PC-3 (cell line): ENCODE measurements around the gene DCD. TPM values are rescaled to one million over a fixed set of nuclear protein-coding genes. Genes with fewer than 3 reads are reported as not detected.

Experiments
- ATAC-seq: fragments of 200-7000 bp; cut with Tn5 transposase; 2 replicates; pipeline ENCODE4 v1.9.1; 2020; ENCODE audit warnings: mild to moderate bottlenecking, moderate library complexity
- BruUV-seq: library from RNA; stranded (reverse); fragments of 400-500 nt; replicated peaks from 2 replicates; lab custom pipeline; 2021; lab: Mats Ljungman, UMichigan
- CTCF ChIA-PET: fragments of 300-600 bp; sonication (Branson Sonifier 250); formaldehyde crosslinking; loops from one replicate; lab custom pipeline; 2022; ENCODE audit warnings: antibody characterized with exemption; lab: Charles Lee
- POLR2A ChIA-PET: fragments of 300-600 bp; sonication (Branson Sonifier 250); formaldehyde crosslinking; loops from one replicate; lab custom pipeline; 2022; ENCODE audit warnings: antibody characterized with exemption; ENCODE audit not compliant: unreplicated experiment; lab: Charles Lee
- DNase-seq: peaks from one replicate; pipeline ENCODE4 v3.0.0-alpha.2; 2015
- H2AFZ ChIP-seq: fragments of 300-600 bp; sonication (generic); 2 replicates; pipeline ENCODE4 v1.6.0; 2016; ENCODE audit warnings: antibody characterized with exemption, low read length
- H3F3A ChIP-seq: fragments of 300-600 bp; sonication (generic); one replicate; pipeline ENCODE4 v1.6.0; 2017; ENCODE audit warnings: antibody characterized with exemption, low read length, control low read depth, mild to moderate bottlenecking; ENCODE audit not compliant: unreplicated experiment
- H3K27ac ChIP-seq: fragments of 300-600 bp; sonication (generic); 2 replicates; pipeline ENCODE4 v1.5.1; 2016; ENCODE audit warnings: mild to moderate bottlenecking, low read length
- H3K27me3 ChIP-seq: fragments of 300-600 bp; sonication (generic); 2 replicates; pipeline ENCODE4 v1.6.1; 2016; ENCODE audit warnings: low read length, mixed read lengths
- H3K36me3 ChIP-seq: fragments of 300-600 bp; sonication (generic); 2 replicates; pipeline ENCODE4 v1.6.1; 2016; ENCODE audit warnings: low read depth, mixed run types, low read length, mixed read lengths
- H3K4me1 ChIP-seq: fragments of 300-600 bp; sonication (generic); 2 replicates; pipeline ENCODE4 v1.5.1; 2016; ENCODE audit warnings: low read length; ENCODE audit not compliant: insufficient read depth
- H3K4me2 ChIP-seq: fragments of 300-600 bp; sonication (generic); 2 replicates; pipeline ENCODE4 v1.6.0; 2016; ENCODE audit warnings: low read length
- H3K4me3 ChIP-seq: fragments of 300-600 bp; sonication (generic); 2 replicates; pipeline ENCODE4 v1.5.1; 2016; ENCODE audit warnings: mild to moderate bottlenecking, low read length, mixed read lengths
- H3K79me2 ChIP-seq: fragments of 300-600 bp; sonication (generic); 2 replicates; pipeline ENCODE4 v1.6.1; 2017; ENCODE audit warnings: low read length, mixed read lengths
- H3K9ac ChIP-seq: fragments of 300-600 bp; sonication (generic); 2 replicates; pipeline ENCODE4 v1.6.0; 2016; ENCODE audit warnings: mild to moderate bottlenecking, low read length
- H3K9me2 ChIP-seq: fragments of 300-600 bp; sonication (generic); replicated peaks from 2 replicates; pipeline ENCODE4 v1.6.1; 2016; ENCODE audit warnings: mixed run types, low read length, mixed read lengths
- H3K9me3 ChIP-seq: fragments of 300-600 bp; sonication (generic); 2 replicates; pipeline ENCODE4 v1.6.1; 2016; ENCODE audit warnings: low read length, mixed read lengths
- H4K20me1 ChIP-seq: fragments of 300-600 bp; sonication (generic); 2 replicates; pipeline ENCODE4 v1.6.1; 2016; ENCODE audit warnings: low read length, mixed read lengths
- EZH2 ChIP-seq: fragments of 300-600 bp; sonication (generic); IDR thresholded peaks from one replicate; pipeline ENCODE4 v1.6.1; 2017; ENCODE audit warnings: antibody characterized with exemption, mild to moderate bottlenecking, low read length; ENCODE audit not compliant: unreplicated experiment
- EZH2phosphoT487 ChIP-seq: fragments of 300-600 bp; sonication (generic); IDR thresholded peaks from 2 replicates; pipeline ENCODE4 v1.6.1; 2018; ENCODE audit warnings: mild to moderate bottlenecking, antibody characterized with exemption, low read length, borderline replicate concordance
- intact Hi-C: fragments of 100-400 bp; cut with micrococcal nuclease; formaldehyde crosslinking; loops from 2 replicates; pipeline ENCODE4 v1.9.0; 2023
- total RNA-seq: library from RNA; depleted of rRNA; stranded (reverse); fragments of >200 nt; gene quantifications from 2 replicates; pipeline ENCODE4 v1.2.3, GENCODE V29; 2014
- TF ChIP-seq, protein P1 (sequence below): fragments of 300-600 bp; sonication (generic); conservative IDR thresholded peaks from 2 replicates; pipeline ENCODE4 v1.5.1; 2017; ENCODE audit warnings: antibody characterized with exemption, low read depth, mild to moderate bottlenecking, low read length

The DCD gene
- total RNA-seq, 1 experiment from 2014 or later = not detected

DNA sequence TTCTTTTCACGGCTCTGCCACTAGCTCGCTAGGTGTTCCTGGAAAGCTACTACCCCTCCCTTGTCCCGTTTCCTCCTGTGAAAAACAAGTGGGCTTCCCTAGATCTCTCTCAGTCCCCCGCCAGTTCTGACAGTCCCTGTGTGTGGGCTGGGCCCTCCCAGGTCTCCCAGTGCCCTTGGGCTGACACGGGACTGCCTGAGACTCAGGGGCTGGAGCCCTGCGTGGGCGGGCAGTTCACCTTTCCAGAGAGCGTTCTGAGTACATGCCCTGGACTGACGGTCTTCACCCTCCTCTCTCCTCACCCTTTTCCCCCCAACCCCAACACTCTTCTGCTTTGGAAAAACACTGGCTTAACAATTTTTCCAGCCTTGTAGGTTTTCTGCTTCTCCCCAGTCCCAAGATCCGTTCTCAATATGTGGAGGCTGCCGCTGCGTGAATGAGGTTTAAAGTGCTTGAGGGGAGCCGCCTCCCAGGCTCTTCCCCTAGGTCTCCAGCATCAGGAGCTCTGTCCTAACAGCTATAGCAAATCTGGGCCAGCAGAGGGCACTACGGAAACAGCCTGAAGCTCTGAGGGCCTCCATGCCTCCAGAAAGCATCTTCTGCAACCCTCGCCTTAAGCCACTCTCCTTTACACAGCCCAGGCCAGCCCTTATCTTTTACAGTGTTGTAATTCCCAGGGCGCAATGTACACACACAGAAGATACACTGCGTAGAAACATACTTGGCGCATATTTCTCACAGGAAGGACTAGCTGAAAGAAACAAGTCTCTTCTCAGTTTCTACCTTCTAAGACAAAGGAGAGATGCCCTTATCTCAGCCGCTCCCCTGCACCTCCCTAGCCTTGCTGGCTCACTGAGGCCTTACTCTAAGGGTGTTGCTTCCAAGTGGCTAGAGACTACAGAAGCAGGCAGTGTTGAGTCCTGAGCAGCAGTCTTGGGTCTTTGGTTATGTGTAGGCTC is 10.4 kb upstream of the DCD start:
- Histone ChIP-seq H3F3A (no peaks in the 10 kb centered on the region), H4K20me1 (no peaks in the 10 kb centered on the region), H3K9me2 (no peaks in the 10 kb centered on the region), H3K9me3 (no peaks in the 10 kb centered on the region), H3K4me2 (no peak overlapping the region), H3K4me1 (no peaks in the 10 kb centered on the region), H3K27me3 (peaks cover 58% of the 10 kb centered on the region), H3K79me2 (no peaks in the 10 kb centered on the region), H3K9ac (no peak overlapping the region), H2AFZ (no peak overlapping the region), H3K4me3 (no peak overlapping the region), H3K27ac (no peak overlapping the region), H3K36me3 (no peaks in the 10 kb centered on the region)
- POLR2A ChIA-PET = no interaction called here
- CTCF ChIA-PET = interaction anchor here (0.8 to 1.2 kb wide), 2 partner anchors 44 to 101 kb away, joined by 3 read pairs; no protein-coding TSS in a partner anchor
- no TSS peak for BruUV-seq
- peak; percentile 60 for DNase-seq
- intact Hi-C loops = no loop called here
- ATAC-seq = peak; percentile 48; the same call in 1 of the 2 replicates
- TF ChIP-seq EZH2phosphoT487 (no peak), EZH2 (no peak)
- TF ChIP-seq, protein P1, sequence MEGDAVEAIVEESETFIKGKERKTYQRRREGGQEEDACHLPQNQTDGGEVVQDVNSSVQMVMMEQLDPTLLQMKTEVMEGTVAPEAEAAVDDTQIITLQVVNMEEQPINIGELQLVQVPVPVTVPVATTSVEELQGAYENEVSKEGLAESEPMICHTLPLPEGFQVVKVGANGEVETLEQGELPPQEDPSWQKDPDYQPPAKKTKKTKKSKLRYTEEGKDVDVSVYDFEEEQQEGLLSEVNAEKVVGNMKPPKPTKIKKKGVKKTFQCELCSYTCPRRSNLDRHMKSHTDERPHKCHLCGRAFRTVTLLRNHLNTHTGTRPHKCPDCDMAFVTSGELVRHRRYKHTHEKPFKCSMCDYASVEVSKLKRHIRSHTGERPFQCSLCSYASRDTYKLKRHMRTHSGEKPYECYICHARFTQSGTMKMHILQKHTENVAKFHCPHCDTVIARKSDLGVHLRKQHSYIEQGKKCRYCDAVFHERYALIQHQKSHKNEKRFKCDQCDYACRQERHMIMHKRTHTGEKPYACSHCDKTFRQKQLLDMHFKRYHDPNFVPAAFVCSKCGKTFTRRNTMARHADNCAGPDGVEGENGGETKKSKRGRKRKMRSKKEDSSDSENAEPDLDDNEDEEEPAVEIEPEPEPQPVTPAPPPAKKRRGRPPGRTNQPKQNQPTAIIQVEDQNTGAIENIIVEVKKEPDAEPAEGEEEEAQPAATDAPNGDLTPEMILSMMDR = peak; percentile 68

DNA sequence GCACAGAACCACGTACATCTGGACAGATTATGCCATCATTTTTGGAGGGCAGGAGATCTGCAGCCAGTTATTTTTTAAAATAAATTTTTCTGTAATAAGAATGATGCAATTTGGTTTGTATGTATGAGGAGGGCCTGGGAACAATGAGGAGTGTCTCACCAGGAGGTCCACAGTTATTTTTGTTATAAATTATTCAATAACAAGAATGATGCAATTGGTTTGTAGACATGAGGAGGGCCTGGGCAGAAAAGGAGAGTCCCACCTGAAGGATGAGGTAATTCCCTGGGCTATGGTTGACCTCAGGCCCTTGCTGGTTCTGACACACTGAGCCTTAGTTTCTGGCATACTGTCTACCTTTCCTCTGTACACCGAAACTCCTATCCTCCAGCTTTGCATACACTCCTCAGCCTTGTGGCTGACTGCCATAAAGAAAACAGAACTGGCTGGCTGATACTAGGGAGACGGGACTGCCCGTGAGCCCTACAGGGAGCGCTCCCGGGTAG is 9.0 kb upstream of the DCD start:
- no TSS peak for BruUV-seq
- no peak for DNase-seq
- CTCF ChIA-PET = no interaction called here

More for the DNA sequence above, 9.0 kb upstream of the DCD start:
- H3K27ac ChIP-seq = no peak overlapping the region
- no peak overlapping the region for H3K4me2 ChIP-seq
- H3K9me3 ChIP-seq = no peaks in the 10 kb centered on the region
- no peak for ATAC-seq
- H4K20me1 ChIP-seq = no peaks in the 10 kb centered on the region
- TF ChIP-seq EZH2 = no peak
- TF ChIP-seq, protein P1 = no peak
- no peak for TF ChIP-seq EZH2phosphoT487
- H3K4me1 ChIP-seq = no peaks in the 10 kb centered on the region
- no peak overlapping the region for H2AFZ ChIP-seq
- H3K36me3 ChIP-seq = no peaks in the 10 kb centered on the region
- peaks cover 71% of the 10 kb centered on the region for H3K27me3 ChIP-seq
- intact Hi-C loops = no loop called here
- H3F3A ChIP-seq = no peaks in the 10 kb centered on the region
- no peaks in the 10 kb centered on the region for H3K9me2 ChIP-seq
- H3K4me3 ChIP-seq = no peak overlapping the region
- no peak overlapping the region for H3K9ac ChIP-seq
- POLR2A ChIA-PET = no interaction called here
- H3K79me2 ChIP-seq = no peaks in the 10 kb centered on the region
